ENCODE measurements around the gene TMEM139.

The TMEM139 gene

DNA sequence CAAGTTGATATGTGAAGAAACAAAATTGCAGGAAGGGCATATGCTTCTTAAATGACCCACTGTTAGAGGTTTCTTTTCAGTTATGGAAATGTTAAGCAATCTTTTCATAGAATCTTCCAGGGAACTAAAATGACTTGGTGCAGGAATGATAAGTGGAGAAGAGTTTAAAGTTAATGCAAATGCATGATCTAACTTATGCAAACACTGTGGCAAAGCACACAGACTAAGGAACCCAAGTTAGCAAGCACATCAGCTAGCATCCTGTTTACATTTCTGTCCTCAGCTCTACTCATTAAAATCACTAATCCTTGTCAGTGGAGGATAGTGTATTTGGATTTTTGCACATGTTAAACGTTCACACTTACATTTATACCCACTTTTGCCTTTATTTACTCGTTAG, 40.5 kb downstream of the TMEM139 start:
- DNase-seq (ENCODE audit: low read depth) = peak; percentile 31

DNA sequence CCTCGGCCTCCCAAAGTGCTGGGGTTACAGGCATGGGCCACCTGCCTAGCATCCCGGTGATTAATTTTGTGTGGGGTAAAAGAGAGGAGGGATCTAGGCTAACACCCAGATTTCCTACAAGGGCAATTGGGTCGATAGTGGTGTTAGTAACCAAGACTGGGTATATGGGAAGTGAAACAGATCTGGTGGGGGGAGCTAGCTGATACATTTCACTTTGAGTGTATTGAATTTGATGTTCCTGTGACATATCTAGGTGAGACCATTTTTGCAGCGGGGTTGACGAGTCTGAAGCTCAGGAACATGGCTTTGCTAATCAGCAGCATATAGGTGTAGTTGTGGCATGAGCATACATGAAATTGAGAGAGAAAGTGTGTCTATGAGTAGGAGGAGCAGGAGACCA, 43.1 kb downstream of the TMEM139 start:
- no peak for DNase-seq (ENCODE audit: low read depth)

DNA sequence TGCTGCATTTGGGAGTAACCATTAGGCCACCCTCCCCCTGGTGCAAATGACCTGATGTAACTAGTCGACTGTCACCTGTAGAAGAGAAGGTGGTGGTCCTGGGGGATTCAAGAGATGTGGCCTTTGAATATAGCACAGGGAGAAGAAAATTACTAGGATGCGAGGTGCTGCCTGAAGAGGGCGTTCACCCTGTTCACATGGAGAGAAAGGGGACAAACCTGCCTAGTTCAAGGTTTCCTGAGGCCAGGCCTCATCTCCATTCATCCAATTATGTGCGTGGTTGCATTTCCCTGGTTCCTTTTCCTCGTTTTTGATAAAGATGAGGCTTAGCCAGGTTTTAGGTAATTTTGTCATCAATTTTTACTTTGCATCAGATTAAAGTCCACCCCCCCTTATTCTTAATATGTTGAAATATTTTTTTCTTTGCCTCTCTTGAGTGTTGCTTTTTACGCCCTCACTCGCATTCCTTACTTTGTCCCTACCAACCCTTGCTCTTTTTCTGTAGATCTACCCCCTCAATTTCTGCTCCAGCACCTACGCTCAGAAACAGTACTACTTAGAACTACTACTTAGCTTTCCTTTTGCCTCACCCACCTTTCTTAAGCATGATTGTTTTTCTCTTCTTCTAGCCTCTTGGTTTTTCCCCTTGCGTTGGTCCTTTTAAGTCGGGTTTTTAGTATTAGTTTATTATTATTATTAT, 44.9 kb downstream of the TMEM139 start:
- no peak for DNase-seq (ENCODE audit: low read depth)

DNA sequence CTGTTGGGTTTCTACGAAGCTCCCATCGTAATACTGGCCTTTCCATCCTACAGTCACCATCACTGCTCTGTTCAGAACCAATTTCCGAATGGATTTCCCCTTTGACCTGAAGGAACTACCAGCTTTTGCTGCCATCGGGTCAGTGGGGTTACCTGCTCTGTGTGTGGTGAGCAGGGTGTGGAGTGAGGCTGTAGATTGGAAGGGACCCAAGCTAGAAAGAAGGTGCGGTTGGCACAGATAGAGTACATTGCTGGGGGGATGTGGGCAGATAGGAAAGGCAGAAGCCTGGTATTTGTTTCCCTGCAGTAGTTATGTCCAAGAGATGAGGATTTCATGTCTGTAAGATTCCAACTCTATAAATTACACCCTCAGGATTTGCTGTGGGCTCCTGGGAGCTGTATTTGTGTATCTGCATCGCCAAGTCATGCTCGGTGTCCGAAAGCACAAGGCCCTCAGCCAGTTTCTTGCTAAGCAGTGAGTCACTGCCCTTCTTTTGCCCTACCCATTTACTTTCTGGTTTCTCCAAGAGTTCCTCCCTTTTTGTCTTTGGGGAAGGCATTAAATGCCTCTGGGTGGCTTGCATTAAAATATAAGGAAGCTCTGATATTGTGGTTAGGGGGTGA, 46.5 kb downstream of the TMEM139 start:
- DNase-seq (ENCODE audit: low read depth) = peak; percentile 95

DNA sequence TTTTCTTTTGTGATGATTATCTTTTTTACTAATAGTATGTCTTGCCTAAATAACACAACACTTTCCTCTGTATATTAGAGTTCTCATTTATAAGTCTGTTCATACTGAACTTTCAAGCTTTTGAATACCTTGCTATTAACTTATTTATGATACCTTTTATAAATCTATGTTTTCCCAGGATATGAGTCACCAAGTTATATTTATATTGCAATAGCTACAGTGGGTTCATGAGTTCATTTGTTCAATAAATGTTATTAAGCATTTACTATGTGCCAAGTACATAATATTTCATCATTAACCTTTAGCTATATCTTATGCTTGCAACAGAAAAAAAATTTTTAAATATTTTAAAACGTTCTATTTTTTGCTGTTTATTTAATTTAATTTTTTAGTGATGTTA, 49.5 kb downstream of the TMEM139 start:
- peak; percentile 51 for DNase-seq (ENCODE audit: low read depth)

DNA sequence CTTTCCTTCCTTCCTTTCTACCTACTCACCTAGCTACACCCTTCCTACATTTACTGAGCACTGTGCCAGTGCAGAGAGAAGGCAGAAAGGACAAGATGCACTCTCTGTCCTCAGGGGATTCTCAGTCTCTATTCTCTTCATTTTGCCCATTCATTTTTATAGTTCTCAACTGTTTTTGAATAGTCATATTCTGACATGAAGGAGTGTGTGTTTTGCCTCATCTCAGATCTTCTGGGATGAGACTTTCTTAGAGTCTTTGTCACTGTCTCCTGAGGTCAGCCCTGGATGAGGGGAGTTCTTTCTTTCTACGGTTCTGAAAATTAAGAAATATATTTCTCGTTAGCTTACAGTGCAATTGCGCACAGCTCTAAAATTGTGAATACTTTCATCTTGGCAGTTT, 52.5 kb downstream of the TMEM139 start:
- DNase-seq (ENCODE audit: low read depth) = no peak
